Natural killer cell treated with Interleukin-12 subunit alpha and Interleukin-12 subunit beta and Interleukin-15 and Interleukin-18, amount 100 ng/mL, for 72 hours (primary cell): ENCODE data around the gene RCAN3. TPM values are rescaled to one million over a fixed set of nuclear protein-coding genes. Genes with fewer than 3 reads are reported as not detected.
A peak's percentile ranks its signal among the peaks of the same experiment; 100 is the strongest.
"Not testable (repeated sequence)": the region's sequence is repeated elsewhere in the genome, so short reads cannot be mapped to it uniquely, and the experiment has no call there.

Source experiments
- ATAC-seq, 2 donors: fragments of 150-1000 bp; cut with Tn5 transposase in 1 of 2; sonication (Bioruptor Pico), chemical (Tn5 transposase) in 1 of 2; 2 replicates each; pipeline ENCODE4 v1.10.0; 2021
- DNase-seq: peaks from one replicate; pipeline ENCODE4 v3.0.0; 2022; ENCODE audit warnings: low spot score
- H3K27ac Mint-ChIP-seq, 2 donors: 1 replicate in 1 of 2; 2 replicates in 1 of 2; pipeline ENCODE4 v1.8.0; 2022; ENCODE audit warnings: mixed read lengths in 2 of 2, mild to moderate bottlenecking in 1 of 2, moderate library complexity in 1 of 2
- H3K27me3 Mint-ChIP-seq, 2 donors: 1 replicate in 1 of 2; 2 replicates in 1 of 2; pipeline ENCODE4 v1.8.0; 2022; ENCODE audit warnings: mixed read lengths in 2 of 2
- H3K36me3 Mint-ChIP-seq: one replicate; pipeline ENCODE4 v1.8.0; 2022; ENCODE audit warnings: mixed read lengths
- H3K4me1 Mint-ChIP-seq, 2 donors: 1 replicate in 1 of 2; 2 replicates in 1 of 2; pipeline ENCODE4 v1.8.0; 2022; ENCODE audit warnings: low read depth in 2 of 2, mixed read lengths in 2 of 2, mild to moderate bottlenecking in 1 of 2
- H3K4me3 Mint-ChIP-seq: one replicate; pipeline ENCODE4 v1.8.0; 2022; ENCODE audit warnings: mixed read lengths
- H3K9me3 Mint-ChIP-seq: 2 replicates; pipeline ENCODE4 v1.8.0; 2022; ENCODE audit warnings: mixed read lengths
- total RNA-seq, 2 donors: library from RNA; stranded (reverse); gene quantifications; one replicate each; pipeline ENCODE4 v1.2.3, GENCODE V29; 2022

Gene RCAN3
- total RNA-seq, 2 donors from 2014 or later, result 1.9 to 2.7 TPM

DNA sequence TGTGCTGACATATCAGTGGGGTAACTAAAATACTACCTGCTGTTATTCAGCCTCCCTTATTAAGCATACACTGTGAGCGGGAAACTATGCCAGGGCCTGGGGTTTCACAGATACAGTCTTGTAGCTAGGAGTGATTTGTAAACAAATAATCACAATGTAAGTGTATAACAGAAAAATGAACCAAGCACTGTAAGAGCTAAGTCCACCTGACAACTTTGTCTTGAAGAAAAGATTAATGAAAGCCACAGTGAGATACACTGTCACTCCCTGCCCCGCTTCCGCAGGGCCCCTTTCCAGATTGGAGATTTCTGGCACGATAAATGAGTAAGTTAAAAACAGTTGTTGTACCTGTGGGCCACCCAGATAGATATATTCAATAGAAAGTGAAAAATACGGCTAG is 4.8 kb downstream of the RCAN3 start:
- Mint-ChIP-seq H3K4me1 (peaks cover 3 to 14% of the 10 kb centered on the region in 2 donors), H3K27ac (no peak overlapping the region), H3K4me3 (peak overlapping the region; percentile 32), H3K27me3 (peaks cover 55 to 63% of the 10 kb centered on the region in 2 donors), H3K9me3 (no peaks in the 10 kb centered on the region), H3K36me3 (no peaks in the 10 kb centered on the region)
- ATAC-seq (no peak), DNase-seq (no peak)

DNA sequence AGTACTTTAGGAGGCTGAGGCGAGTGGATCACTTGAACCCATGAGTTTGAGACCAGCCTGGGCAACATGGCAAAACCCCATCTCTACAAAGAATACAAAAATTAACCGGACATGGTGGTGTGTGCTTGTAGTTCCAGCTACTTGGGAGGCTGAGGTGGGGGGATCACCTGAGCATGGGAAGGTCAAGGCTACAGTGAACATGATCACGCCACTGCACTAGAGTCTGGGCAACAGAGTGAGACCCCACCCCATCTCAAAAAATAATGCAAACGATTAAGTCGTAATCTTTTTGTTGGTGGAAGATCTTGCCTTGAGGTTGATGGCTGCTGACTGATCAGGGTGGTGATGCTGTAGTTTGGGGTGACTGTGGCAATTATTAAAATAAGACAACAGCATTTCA is 6.3 kb downstream of the RCAN3 start:
- Mint-ChIP-seq H3K36me3 (no peaks in the 10 kb centered on the region), H3K27ac (no peak overlapping the region), H3K9me3 (no peaks in the 10 kb centered on the region), H3K4me1 (peaks cover 0 to 9% of the 10 kb centered on the region in 2 donors), H3K27me3 (peaks cover 51 to 56% of the 10 kb centered on the region in 2 donors), H3K4me3 (no peak overlapping the region)
- ATAC-seq (no peak), DNase-seq (no peak)

GRCh38 chr1:24513706-24514105 is 11.1 kb downstream of the RCAN3 start:
- Mint-ChIP-seq H3K4me3 (no peak overlapping the region), H3K4me1 (no peaks in the 10 kb centered on the region), H3K27ac (no peak overlapping the region), H3K36me3 (no peaks in the 10 kb centered on the region), H3K9me3 (no peaks in the 10 kb centered on the region), H3K27me3 (peaks cover 30% of the 10 kb centered on the region in 2 donors)
- no peak for DNase-seq
- no peak for ATAC-seq

GRCh38 chr1:24514946-24515345 is 12.3 kb downstream of the RCAN3 start:
- Mint-ChIP-seq H3K4me3 (no peak overlapping the region), H3K36me3 (no peaks in the 10 kb centered on the region), H3K9me3 (no peaks in the 10 kb centered on the region), H3K4me1 (no peaks in the 10 kb centered on the region), H3K27me3 (peaks cover 23% of the 10 kb centered on the region in 2 donors), H3K27ac (no peak overlapping the region)
- ATAC-seq (no peak), DNase-seq (no peak)

GRCh38 chr1:24515671-24516209 is 13.1 kb downstream of the RCAN3 start:
- not testable (repeated sequence) for ATAC-seq, H3K4me1 Mint-ChIP-seq, H3K36me3 Mint-ChIP-seq, H3K9me3 Mint-ChIP-seq, DNase-seq, H3K27ac Mint-ChIP-seq, H3K4me3 Mint-ChIP-seq
- peaks cover 17 to 21% of the 10 kb centered on the region in 2 donors for H3K27me3 Mint-ChIP-seq

GRCh38 chr1:24516506-24516905 is 13.9 kb downstream of the RCAN3 start:
- no peak overlapping the region for H3K27ac Mint-ChIP-seq
- no peak overlapping the region for H3K4me3 Mint-ChIP-seq

GRCh38 chr1:24517898-24518297 is 15.3 kb downstream of the RCAN3 start:
- no peaks in the 10 kb centered on the region for H3K4me1 Mint-ChIP-seq
- no peaks in the 10 kb centered on the region for H3K36me3 Mint-ChIP-seq
- no peaks in the 10 kb centered on the region for H3K9me3 Mint-ChIP-seq
- H3K27me3 Mint-ChIP-seq, result peaks cover 11 to 15% of the 10 kb centered on the region in 2 donors
- H3K27ac Mint-ChIP-seq, result no peak overlapping the region
- no peak overlapping the region for H3K4me3 Mint-ChIP-seq
- ATAC-seq (no peak), DNase-seq (no peak)

More at GRCh38 chr1:24516506-24516905, 13.9 kb downstream of the RCAN3 start:
- Mint-ChIP-seq H3K27me3 (peaks cover 15 to 19% of the 10 kb centered on the region in 2 donors), H3K9me3 (no peaks in the 10 kb centered on the region), H3K36me3 (no peaks in the 10 kb centered on the region), H3K4me1 (no peaks in the 10 kb centered on the region)
- ATAC-seq, result no peak
- DNase-seq, result no peak

DNA sequence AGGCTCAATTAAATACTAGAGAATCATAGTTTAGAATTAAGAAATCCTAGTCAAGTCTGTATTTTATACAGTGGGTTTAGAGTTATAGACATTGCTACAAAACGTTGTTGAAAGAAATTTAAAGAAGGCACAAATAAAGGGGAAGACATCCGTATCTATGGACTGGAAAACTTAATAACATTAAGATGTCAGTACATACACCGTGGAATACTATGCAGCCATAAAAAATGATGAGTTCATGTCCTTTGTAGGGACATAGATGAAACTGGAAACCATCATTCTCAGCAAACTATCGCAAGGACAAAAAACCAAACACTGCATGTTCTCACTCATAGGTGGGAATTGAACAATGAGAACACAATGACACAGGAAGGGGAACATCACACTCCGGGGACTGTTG is 17.6 kb downstream of the RCAN3 start:
- not testable (repeated sequence) for H3K36me3 Mint-ChIP-seq, H3K27ac Mint-ChIP-seq, DNase-seq, H3K4me3 Mint-ChIP-seq, H3K4me1 Mint-ChIP-seq, H3K9me3 Mint-ChIP-seq, ATAC-seq
- peaks cover 13 to 15% of the 10 kb centered on the region in 2 donors for H3K27me3 Mint-ChIP-seq

DNA sequence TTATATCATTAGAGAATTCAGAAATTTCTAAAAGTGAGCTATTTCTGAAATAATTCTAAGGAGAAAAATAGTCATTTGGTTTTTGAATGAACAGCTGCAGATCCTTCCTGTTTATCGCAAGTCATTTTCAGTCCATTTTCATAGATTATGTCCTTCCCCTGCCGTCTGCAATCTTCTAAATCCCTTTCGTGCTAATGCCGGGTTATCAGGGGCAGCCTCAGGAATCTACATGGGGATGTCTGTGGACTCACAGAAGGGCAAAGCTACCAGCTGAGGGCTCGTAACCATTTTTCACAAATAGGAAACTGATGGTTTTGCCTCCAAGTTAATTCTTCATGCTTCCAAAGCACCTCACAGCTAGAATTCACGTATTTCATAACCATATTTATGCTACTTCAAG is 23.0 kb downstream of the RCAN3 start:
- H3K27ac Mint-ChIP-seq, result no peak overlapping the region
- ATAC-seq, result no peak

DNA sequence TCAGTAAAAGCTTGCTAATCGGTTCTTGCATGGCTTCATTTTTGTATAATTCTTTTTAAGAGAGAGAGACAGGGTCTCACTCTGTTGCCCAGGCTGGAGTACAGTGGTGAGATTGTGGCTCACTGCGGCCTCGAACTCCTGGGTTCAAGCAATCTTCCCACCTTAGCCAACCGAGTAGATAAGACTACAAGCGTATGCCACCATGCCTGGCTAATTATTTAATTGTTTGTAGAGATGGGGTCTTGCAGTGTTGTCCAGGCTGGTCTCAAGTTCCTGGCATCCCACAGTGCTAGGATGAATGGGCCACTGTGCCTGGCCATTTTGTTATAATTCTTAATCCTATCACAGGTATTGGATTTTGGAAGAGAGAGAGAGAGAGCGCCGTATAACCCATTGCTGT is 23.4 kb downstream of the RCAN3 start:
- ATAC-seq (no peak), DNase-seq (no peak)
- H3K27me3 Mint-ChIP-seq, result peaks cover 12 to 19% of the 10 kb centered on the region in 2 donors
- no peaks in the 10 kb centered on the region for H3K9me3 Mint-ChIP-seq
- H3K36me3 Mint-ChIP-seq, result no peaks in the 10 kb centered on the region
- H3K4me1 Mint-ChIP-seq, result no peaks in the 10 kb centered on the region
- H3K27ac Mint-ChIP-seq, result no peak overlapping the region
- no peak overlapping the region for H3K4me3 Mint-ChIP-seq

More for the DNA sequence above, 23.0 kb downstream of the RCAN3 start:
- no peaks in the 10 kb centered on the region for H3K36me3 Mint-ChIP-seq
- no peak for DNase-seq
- no peaks in the 10 kb centered on the region for H3K9me3 Mint-ChIP-seq
- H3K4me3 Mint-ChIP-seq, result no peak overlapping the region
- peaks cover 12 to 19% of the 10 kb centered on the region in 2 donors for H3K27me3 Mint-ChIP-seq
- H3K4me1 Mint-ChIP-seq, result no peaks in the 10 kb centered on the region

DNA sequence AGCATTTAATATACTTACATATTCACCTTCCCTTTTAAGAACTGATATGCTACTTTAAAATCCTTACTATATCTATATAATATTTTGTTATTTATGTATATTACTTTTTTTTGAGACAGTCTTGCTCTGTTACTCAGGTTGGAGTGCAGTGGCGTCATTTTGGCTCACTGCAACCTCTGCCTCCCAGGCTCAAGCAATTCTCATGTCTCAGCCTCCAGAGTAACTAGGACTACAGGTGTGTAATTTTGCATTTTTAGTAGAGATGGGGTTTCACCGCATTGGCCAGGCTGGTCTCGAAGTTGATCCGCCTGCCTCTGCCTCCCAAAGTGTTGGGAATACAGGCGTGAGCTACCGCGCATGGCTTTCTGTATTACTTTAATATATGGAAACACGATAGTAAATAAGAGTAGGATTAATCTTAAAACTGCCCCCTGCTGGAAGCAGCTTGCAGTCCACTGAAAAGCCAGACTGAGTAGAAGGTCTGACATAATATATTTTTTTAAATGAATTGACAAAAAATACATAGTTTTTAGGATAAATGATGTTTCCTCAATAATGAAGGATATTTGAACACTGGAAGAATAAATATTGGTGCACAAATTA is 24.4 kb downstream of the RCAN3 start:
- H3K36me3 Mint-ChIP-seq, result no peaks in the 10 kb centered on the region

DNA sequence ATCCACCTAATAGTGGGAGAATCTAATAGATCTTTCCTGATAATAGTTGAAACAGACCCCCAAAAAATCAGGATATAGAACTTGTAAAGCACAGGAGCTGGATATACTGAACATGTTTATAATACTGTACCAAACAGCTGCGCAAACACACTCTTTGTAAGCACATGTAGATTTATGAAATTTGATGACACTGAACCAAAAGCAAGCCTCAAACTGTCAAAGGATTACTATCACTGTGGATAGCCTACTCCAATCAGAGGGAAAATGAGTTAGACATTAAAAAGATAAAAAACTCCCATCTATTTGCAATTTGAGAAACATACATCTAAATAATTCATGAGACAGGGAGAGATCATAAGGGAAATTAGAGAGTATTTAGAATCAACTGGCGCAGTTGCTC is 26.1 kb downstream of the RCAN3 start:
- Mint-ChIP-seq H3K4me3 (no peak overlapping the region), H3K27me3 (peaks cover 12 to 19% of the 10 kb centered on the region in 2 donors), H3K36me3 (no peaks in the 10 kb centered on the region), H3K27ac (no peak overlapping the region), H3K4me1 (peaks cover 0 to under 1% of the 10 kb centered on the region in 2 donors), H3K9me3 (no peaks in the 10 kb centered on the region)
- DNase-seq (no peak), ATAC-seq (no peak)

More for the DNA sequence above, 24.4 kb downstream of the RCAN3 start:
- H3K4me3 Mint-ChIP-seq, result no peak overlapping the region
- H3K27me3 Mint-ChIP-seq, result peaks cover 12 to 19% of the 10 kb centered on the region in 2 donors
- H3K4me1 Mint-ChIP-seq, result no peaks in the 10 kb centered on the region
- ATAC-seq (no peak), DNase-seq (no peak)
- no peak overlapping the region for H3K27ac Mint-ChIP-seq
- H3K9me3 Mint-ChIP-seq, result no peaks in the 10 kb centered on the region

DNA sequence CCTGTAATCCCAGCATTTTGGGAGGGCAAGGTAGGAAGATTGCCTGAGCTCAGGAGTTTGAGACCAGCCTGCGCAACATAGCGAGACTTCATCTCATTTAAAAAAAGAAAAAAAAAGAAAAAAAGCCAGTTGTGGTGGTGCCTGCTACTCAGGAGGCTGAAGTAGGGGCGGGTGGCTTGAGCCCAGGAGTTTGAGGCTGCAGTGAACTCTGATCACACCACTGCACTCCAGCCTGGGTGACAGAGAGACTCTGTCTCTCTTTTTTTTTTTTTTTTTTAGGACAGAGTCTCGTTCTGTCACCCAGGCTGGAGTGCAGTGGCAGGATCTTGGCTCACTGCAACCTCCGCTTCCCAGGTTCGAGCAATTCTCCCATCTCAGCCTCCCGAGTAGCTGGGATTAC is 26.7 kb downstream of the RCAN3 start:
- not testable (repeated sequence) for ATAC-seq, H3K36me3 Mint-ChIP-seq, H3K27ac Mint-ChIP-seq, H3K4me1 Mint-ChIP-seq, H3K4me3 Mint-ChIP-seq, H3K9me3 Mint-ChIP-seq, DNase-seq
- peaks cover 12 to 19% of the 10 kb centered on the region in 2 donors for H3K27me3 Mint-ChIP-seq

DNA sequence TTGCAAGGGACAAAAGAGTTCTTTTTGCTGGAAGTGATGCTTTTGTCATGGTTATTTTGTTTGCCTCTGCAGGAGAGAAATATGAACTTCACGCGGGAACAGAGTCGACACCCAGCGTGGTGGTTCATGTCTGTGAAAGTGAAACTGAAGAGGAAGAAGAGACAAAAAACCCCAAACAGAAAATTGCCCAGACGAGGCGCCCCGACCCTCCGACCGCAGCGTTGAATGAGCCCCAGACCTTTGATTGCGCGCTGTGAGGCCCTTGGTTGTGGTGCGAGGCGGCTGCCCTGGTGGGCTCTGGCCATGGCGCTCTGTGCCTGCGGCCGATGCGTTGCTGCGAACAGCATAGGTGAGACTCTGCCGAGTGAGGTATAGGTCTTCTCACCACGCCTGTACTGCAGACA is 32.4 kb downstream of the RCAN3 start:
- H3K4me3 Mint-ChIP-seq, result peak overlapping the region; percentile 86
- DNase-seq (peak; percentile 81), ATAC-seq (peak; percentile 85 to 89)
- H3K9me3 Mint-ChIP-seq, result no peaks in the 10 kb centered on the region
- no peaks in the 10 kb centered on the region for H3K36me3 Mint-ChIP-seq
- H3K4me1 Mint-ChIP-seq, result peaks cover 20 to 31% of the 10 kb centered on the region in 2 donors
- H3K27me3 Mint-ChIP-seq, result peaks cover 0 to 3% of the 10 kb centered on the region in 2 donors
- H3K27ac Mint-ChIP-seq, result peak overlapping the region; percentile 68 to 82
